ENCODE data around the gene CCM2.
"Not testable (repeated sequence)": the region's sequence is repeated elsewhere in the genome, so short reads cannot be mapped to it uniquely, and the experiment has no call there.

The CCM2 gene

GRCh38 chr7:45105588-45106188, 105.7 kb downstream of the CCM2 start:
- no peak for DNase-seq

- DNase-seq, result no peak
These were observed 106.8 kb downstream of the CCM2 start for GRCh38 chr7:45106820-45107219.

GRCh38 chr7:45107356-45107755, 107.4 kb downstream of the CCM2 start:
- DNase-seq, result no peak

GRCh38 chr7:45108863-45109262, 108.9 kb downstream of the CCM2 start:
- no peak for DNase-seq

GRCh38 chr7:45111298-45112223, 111.6 kb downstream of the CCM2 start, which contains the start of gene TBRG4:
Gene TBRG4 (minus strand): TSS chr7:45111697. CDS start chr7:45109237, 2,460 bp downstream.
- peak; percentile 94 for DNase-seq

GRCh38 chr7:45112648-45113047, 112.6 kb downstream of the CCM2 start:
- DNase-seq, result no peak

GRCh38 chr7:45114257-45114656, 114.3 kb downstream of the CCM2 start:
- DNase-seq, result not testable (repeated sequence)

GRCh38 chr7:45114926-45115325, 114.9 kb downstream of the CCM2 start:
- no peak for DNase-seq

- DNase-seq, result no peak
These were observed 116.0 kb downstream of the CCM2 start for GRCh38 chr7:45116048-45116447.

- DNase-seq, result no peak
These were observed 117.6 kb downstream of the CCM2 start for GRCh38 chr7:45117582-45117981.

GRCh38 chr7:45118292-45118691, 118.3 kb downstream of the CCM2 start:
- DNase-seq, result no peak

GRCh38 chr7:45118889-45119331, 118.9 kb downstream of the CCM2 start:
- no peak for DNase-seq

- no peak for DNase-seq
These were observed 119.5 kb downstream of the CCM2 start for GRCh38 chr7:45119550-45119949.

- no peak for DNase-seq
These were observed 123.2 kb downstream of the CCM2 start for GRCh38 chr7:45122975-45123860.

GRCh38 chr7:45123913-45124710, 124.1 kb downstream of the CCM2 start:
- no peak for DNase-seq

GRCh38 chr7:45125193-45125904, 125.3 kb downstream of the CCM2 start:
- no peak for DNase-seq

Measured in NCI-H2171 (cell line).